GM23338 (cell line): Measurements from ENCODE around the gene RGS19. TPM values are rescaled to one million over a fixed set of nuclear protein-coding genes. Genes with fewer than 3 reads are reported as not detected.
"Not testable (repeated sequence)": the region's sequence is repeated elsewhere in the genome, so short reads cannot be mapped to it uniquely, and the experiment has no call there.

Experiments used
- ATAC-seq: fragments of 200-7000 bp; cut with Tn5 transposase; 3 replicates; pipeline ENCODE4 v1.9.1; 2020
- DNase-seq: peaks from one replicate; pipeline ENCODE4 v3.0.0-alpha.2; 2015; ENCODE audit warnings: low spot score
- H2AFZ ChIP-seq: fragments of 200-600 bp; sonication (generic); 2 replicates; pipeline ENCODE4 v1.8.0; 2016; ENCODE audit warnings: antibody characterized with exemption, mild to moderate bottlenecking, moderate library complexity
- H3F3A ChIP-seq: fragments of 200-600 bp; sonication (generic); replicated peaks from 2 replicates; pipeline ENCODE4 v1.8.0; 2017; ENCODE audit warnings: antibody characterized with exemption, mixed run types, low read depth
- H3K27ac ChIP-seq: fragments of 200-600 bp; sonication (generic); 2 replicates; pipeline ENCODE4 v1.6.1; 2016; ENCODE audit warnings: low read depth
- H3K27me3 ChIP-seq: fragments of 200-600 bp; sonication (generic); 2 replicates; pipeline ENCODE4 v1.8.0; 2016; ENCODE audit warnings: mild to moderate bottlenecking, mixed run types, moderate library complexity; ENCODE audit not compliant: insufficient read depth
- H3K36me3 ChIP-seq: fragments of 200-600 bp; sonication (generic); 2 replicates; pipeline ENCODE4 v1.8.0; 2016; ENCODE audit warnings: mild to moderate bottlenecking; ENCODE audit not compliant: insufficient read depth
- H3K4me1 ChIP-seq: fragments of 200-600 bp; sonication (generic); 2 replicates; pipeline ENCODE4 v1.8.0; 2016; ENCODE audit warnings: mild to moderate bottlenecking, moderate library complexity; ENCODE audit not compliant: insufficient read depth
- H3K4me2 ChIP-seq: fragments of 200-600 bp; sonication (generic); 2 replicates; pipeline ENCODE4 v1.7.1; 2017; ENCODE audit warnings: mixed run types
- H3K4me3 ChIP-seq: fragments of 200-600 bp; sonication (generic); 2 replicates; pipeline ENCODE4 v1.6.1; 2016; ENCODE audit warnings: mixed run types
- H3K79me2 ChIP-seq: fragments of 200-600 bp; sonication (generic); replicated peaks from 2 replicates; pipeline ENCODE4 v1.8.0; 2017; ENCODE audit warnings: mild to moderate bottlenecking; ENCODE audit not compliant: insufficient read depth
- H3K9me2 ChIP-seq: fragments of 200-600 bp; sonication (generic); 2 replicates; pipeline ENCODE4 v1.8.0; 2017; ENCODE audit not compliant: insufficient read depth
- H4K20me1 ChIP-seq: fragments of 200-600 bp; sonication (generic); replicated peaks from 2 replicates; pipeline ENCODE4 v1.8.0; 2017; ENCODE audit warnings: mild to moderate bottlenecking; ENCODE audit not compliant: insufficient read depth
- H3K27ac Mint-ChIP-seq: 2 replicates; pipeline ENCODE4 v1.8.0; 2020; ENCODE audit warnings: inconsistent platforms, mild to moderate bottlenecking, moderate library complexity, mixed read lengths
- H3K27me3 Mint-ChIP-seq: 3 replicates; pipeline ENCODE4 v1.8.0; 2022; ENCODE audit warnings: low read depth, mild to moderate bottlenecking, moderate library complexity, mixed read lengths, inconsistent platforms; ENCODE audit not compliant: insufficient read depth, poor library complexity
- H3K36me3 Mint-ChIP-seq: 3 replicates; pipeline ENCODE4 v1.8.0; 2021; ENCODE audit warnings: low read depth, mild to moderate bottlenecking, inconsistent platforms, moderate library complexity, mixed read lengths
- H3K4me1 Mint-ChIP-seq: 3 replicates; pipeline ENCODE4 v1.8.0; 2020; ENCODE audit warnings: mild to moderate bottlenecking, inconsistent platforms, mixed read lengths
- H3K4me3 Mint-ChIP-seq: 3 replicates; pipeline ENCODE4 v1.8.0; 2021; ENCODE audit warnings: moderate library complexity, mild to moderate bottlenecking, inconsistent platforms, mixed read lengths
- H3K9me3 Mint-ChIP-seq: 3 replicates; pipeline ENCODE4 v1.8.0; 2020; ENCODE audit warnings: moderate library complexity, mild to moderate bottlenecking, inconsistent platforms, mixed read lengths
- CREB1 ChIP-seq: fragments of 250-450 bp; sonication (Bioruptor Pico); IDR thresholded peaks from 2 replicates; pipeline ENCODE4 v1.5.0; 2020; ENCODE audit warnings: low read depth, mild to moderate bottlenecking, moderate library complexity
- EZH2 ChIP-seq: fragments of 200-600 bp; sonication (generic); IDR thresholded peaks from one replicate; pipeline ENCODE4 v1.8.0; 2017; ENCODE audit warnings: antibody characterized with exemption, mild to moderate bottlenecking, low read depth; ENCODE audit not compliant: unreplicated experiment
- EZH2phosphoT487 ChIP-seq: fragments of 200-600 bp; sonication (generic); IDR thresholded peaks from one replicate; pipeline ENCODE4 v1.8.1; 2018; ENCODE audit warnings: antibody characterized with exemption; ENCODE audit not compliant: unreplicated experiment
- JUNB ChIP-seq: IDR thresholded peaks from one replicate; pipeline ENCODE4 v1.6.1; 2016; ENCODE audit warnings: antibody characterized with exemption; ENCODE audit not compliant: unreplicated experiment
- STAT1 ChIP-seq: IDR thresholded peaks from one replicate; pipeline ENCODE4 v1.6.1; 2016; ENCODE audit warnings: antibody characterized with exemption; ENCODE audit not compliant: unreplicated experiment
- ZNF114 ChIP-seq: fragments of 250-450 bp; sonication (Bioruptor Pico); IDR thresholded peaks from 2 replicates; pipeline ENCODE4 v1.5.0; 2020; ENCODE audit warnings: mild to moderate bottlenecking, moderate library complexity
- ZNF331 ChIP-seq: fragments of 250-450 bp; sonication (Bioruptor Pico); IDR thresholded peaks from 2 replicates; pipeline ENCODE4 v1.5.0; 2020; ENCODE audit warnings: low read depth, mild to moderate bottlenecking, moderate library complexity
- ZNF462 ChIP-seq: fragments of 250-450 bp; sonication (Bioruptor Pico); IDR thresholded peaks from 2 replicates; pipeline ENCODE4 v1.5.0; 2020; ENCODE audit warnings: mild to moderate bottlenecking, moderate library complexity
- polyA plus RNA-seq: library from polyadenylated mRNA; unstranded; fragments of >200 nt; fragmentation: Nextera tagmentation; extraction: Ambion mirVana; gene quantifications from 2 replicates; pipeline ENCODE4 v1.2.1, GENCODE V29; 2016
- total RNA-seq: library from RNA; depleted of rRNA; stranded (reverse); fragments of >200 nt; shearing (Covaris generic); gene quantifications from 2 replicates; pipeline ENCODE4 v1.2.3, GENCODE V29; 2014

RGS19 gene
- total and polyA plus RNA-seq, 2 experiments from 2014 or later, result 13.1 to 19.7 TPM

DNA sequence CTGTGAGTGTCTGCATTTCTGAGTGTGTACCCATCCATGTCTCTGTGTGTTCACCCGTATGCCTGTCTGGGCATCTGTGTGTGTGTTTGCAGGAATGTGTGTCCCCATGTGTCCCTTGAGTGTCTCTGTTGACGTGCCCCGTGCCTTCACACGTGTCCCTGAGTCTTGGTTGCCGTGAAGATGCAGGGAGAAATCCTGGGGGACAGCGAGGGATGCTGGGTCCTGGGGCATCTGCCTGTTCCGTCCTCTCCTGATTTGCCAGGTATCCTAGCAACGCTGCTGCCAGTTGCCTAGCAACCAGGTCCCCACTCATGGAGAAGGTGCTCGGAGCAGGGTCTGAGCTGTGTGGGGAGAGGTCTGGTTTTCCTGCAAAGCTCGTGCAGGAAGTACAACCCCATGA, 10.8 kb upstream of the RGS19 start:
- no peak for TF ChIP-seq ZNF331 (CRISPR knock-in tag)
- TF ChIP-seq ZNF462 (CRISPR knock-in tag), result no peak
- TF ChIP-seq ZNF114 (CRISPR knock-in tag), result no peak
- no peak for TF ChIP-seq JUNB
- TF ChIP-seq STAT1, result no peak
- TF ChIP-seq EZH2phosphoT487, result no peak
- no peak for TF ChIP-seq EZH2
- TF ChIP-seq CREB1 (CRISPR knock-in tag), result no peak
- Histone ChIP-seq H4K20me1 (no peaks in the 10 kb centered on the region), H2AFZ (no peak overlapping the region), H3K4me1 (peaks cover under 1% of the 10 kb centered on the region; the same call in 1 of the 2 replicates), H3K27me3 (peaks cover 7% of the 10 kb centered on the region), H3K4me3 (no peak overlapping the region), H3K27ac (no peak overlapping the region), H3K36me3 (no peaks in the 10 kb centered on the region), H3F3A (no peaks in the 10 kb centered on the region), H3K4me2 (no peak overlapping the region), H3K9me2 (no peaks in the 10 kb centered on the region), H3K79me2 (no peaks in the 10 kb centered on the region)
- Mint-ChIP-seq H3K36me3 (no peaks in the 10 kb centered on the region; the same call in 2 of the 3 replicates), H3K4me3 (no peak overlapping the region; the same call in 2 of the 3 replicates), H3K9me3 (no peaks in the 10 kb centered on the region; the same call in 2 of the 3 replicates), H3K27me3 (peaks cover 18% of the 10 kb centered on the region), H3K27ac (no peak overlapping the region), H3K4me1 (peaks cover 7% of the 10 kb centered on the region)
- no peak for DNase-seq
- ATAC-seq, result no peak

DNA sequence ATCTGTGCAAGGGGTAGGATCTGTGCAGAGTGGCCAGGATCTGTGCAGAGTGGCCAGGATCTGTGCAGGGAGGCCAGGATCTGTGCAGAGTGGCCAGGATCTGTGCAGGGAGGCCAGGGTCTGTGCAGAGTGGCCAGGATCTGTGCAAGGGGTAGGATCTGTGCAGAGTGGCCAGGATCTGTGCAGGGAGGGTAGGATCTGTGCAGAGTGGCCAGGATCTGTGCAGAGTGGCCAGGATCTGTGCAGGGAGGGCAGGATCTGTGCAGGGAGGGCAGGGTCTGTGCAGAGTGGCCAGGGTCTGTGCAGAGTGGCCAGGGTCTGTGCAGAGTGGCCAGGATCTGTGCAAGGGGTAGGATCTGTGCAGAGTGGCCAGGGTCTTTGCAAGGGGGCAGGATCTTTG, 9.3 kb upstream of the RGS19 start:
- H3K36me3 ChIP-seq, H3K27ac Mint-ChIP-seq, H3K4me3 Mint-ChIP-seq, H3K4me2 ChIP-seq, H3K79me2 ChIP-seq, H2AFZ ChIP-seq, H4K20me1 ChIP-seq, H3K9me2 ChIP-seq, DNase-seq, H3K4me3 ChIP-seq, H3K27ac ChIP-seq, H3K4me1 ChIP-seq, ATAC-seq, H3K36me3 Mint-ChIP-seq, H3F3A ChIP-seq, H3K9me3 Mint-ChIP-seq: not testable (repeated sequence)
- H3K4me1 Mint-ChIP-seq, result peaks cover 10% of the 10 kb centered on the region
- peaks cover 25% of the 10 kb centered on the region for H3K27me3 Mint-ChIP-seq
- peaks cover 22% of the 10 kb centered on the region for H3K27me3 ChIP-seq

DNA sequence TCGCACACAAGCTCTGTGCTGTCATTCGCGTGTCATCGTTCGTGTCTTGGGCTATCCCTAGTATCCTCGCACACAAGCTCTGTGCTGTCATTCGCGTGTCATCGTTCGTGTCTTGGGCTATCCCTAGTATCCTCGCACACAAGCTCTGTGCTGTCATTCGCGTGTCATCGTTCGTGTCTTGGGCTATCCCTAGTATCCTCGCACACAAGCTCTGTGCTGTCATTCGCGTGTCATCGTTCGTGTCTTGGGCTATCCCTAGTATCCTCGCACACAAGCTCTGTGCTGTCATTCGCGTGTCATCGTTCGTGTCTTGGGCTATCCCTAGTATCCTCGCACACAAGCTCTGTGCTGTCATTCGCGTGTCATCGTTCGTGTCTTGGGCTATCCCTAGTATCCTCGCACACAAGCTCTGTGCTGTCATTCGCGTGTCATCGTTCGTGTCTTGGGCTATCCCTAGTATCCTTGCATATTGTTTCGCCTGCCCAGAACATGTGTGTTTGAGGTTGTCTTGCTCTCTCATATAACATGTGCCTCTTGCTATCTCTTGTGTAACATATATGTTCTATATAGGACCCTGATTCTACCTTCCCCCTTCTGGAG, 8.0 kb upstream of the RGS19 start:
- not testable (repeated sequence) for H3K9me3 Mint-ChIP-seq, H3K27ac ChIP-seq, H3K79me2 ChIP-seq, H3F3A ChIP-seq, H3K4me3 ChIP-seq, H3K4me2 ChIP-seq, H3K36me3 ChIP-seq, DNase-seq, H2AFZ ChIP-seq, ATAC-seq, H3K9me2 ChIP-seq, H3K4me3 Mint-ChIP-seq, H3K27ac Mint-ChIP-seq, H3K36me3 Mint-ChIP-seq, H4K20me1 ChIP-seq
- Histone ChIP-seq H3K4me1 (peaks cover 15% of the 10 kb centered on the region; the same call in 1 of the 2 replicates), H3K27me3 (peaks cover 32% of the 10 kb centered on the region)
- Mint-ChIP-seq H3K4me1 (peaks cover 15% of the 10 kb centered on the region), H3K27me3 (peaks cover 35% of the 10 kb centered on the region)
